Transverse colon (tissue), 4 donors: ENCODE data around the gene NSUN5. TPM values are rescaled to one million over a fixed set of nuclear protein-coding genes. Genes with fewer than 3 reads are reported as not detected.

Experiments
- small RNA-seq, 4 donors: library from RNA; depleted of rRNA; stranded (forward); fragments of <200 nt; gene quantifications; one replicate each; pipeline ENCODE3, GENCODE V24; 2016
- total RNA-seq, 4 donors: library from RNA; depleted of rRNA; stranded (reverse); fragments of >200 nt; gene quantifications; one replicate each; pipeline ENCODE4 v1.1.0, GENCODE V29; 2016

Gene NSUN5
- total RNA-seq, 4 donors from 2014 or later, result 5.2 to 27.6 (median 14.8) TPM

Small RNAs within 50 kb of the gene (small RNA-seq; reads per million reads assigned to genes)
- 0 reads per million in 4 donors for gene RNU6-1080P

Other genes starting within 250 kb of the NSUN5 start
- gene SPDYE9, start 222.8 kb downstream of the NSUN5 start, total RNA-seq, result not detected
- gene TRIM50, start 19.3 kb upstream of the NSUN5 start, total RNA-seq, result not detected
- not detected for gene FKBP6, start 19.3 kb upstream of the NSUN5 start, total RNA-seq
- 1 to 10 TPM in 1 of 4 donors, under 1 TPM in 2, not detected in 1; 0.48 to 2.2 (median 0.82) TPM for gene FZD9, start 125.0 kb upstream of the NSUN5 start, total RNA-seq
- 10 to 100 TPM; 28.7 to 48.0 (median 33.7) TPM for gene BAZ1B, start 213.5 kb upstream of the NSUN5 start, total RNA-seq
- 10 to 100 TPM; 75.7 to 96.1 (median 86.0) TPM for gene BCL7B, start 248.9 kb upstream of the NSUN5 start, total RNA-seq